Midbrain (tissue), 1 donor: ENCODE data around the gene HSF2BP.
"Not testable (repeated sequence)": the region's sequence is repeated elsewhere in the genome, so short reads cannot be mapped to it uniquely, and the experiment has no call there.

Experiments used
- DNase-seq: peaks from one replicate; lab custom pipeline; 2025; lab: John Stamatoyannopoulos, UW

The HSF2BP gene

DNA sequence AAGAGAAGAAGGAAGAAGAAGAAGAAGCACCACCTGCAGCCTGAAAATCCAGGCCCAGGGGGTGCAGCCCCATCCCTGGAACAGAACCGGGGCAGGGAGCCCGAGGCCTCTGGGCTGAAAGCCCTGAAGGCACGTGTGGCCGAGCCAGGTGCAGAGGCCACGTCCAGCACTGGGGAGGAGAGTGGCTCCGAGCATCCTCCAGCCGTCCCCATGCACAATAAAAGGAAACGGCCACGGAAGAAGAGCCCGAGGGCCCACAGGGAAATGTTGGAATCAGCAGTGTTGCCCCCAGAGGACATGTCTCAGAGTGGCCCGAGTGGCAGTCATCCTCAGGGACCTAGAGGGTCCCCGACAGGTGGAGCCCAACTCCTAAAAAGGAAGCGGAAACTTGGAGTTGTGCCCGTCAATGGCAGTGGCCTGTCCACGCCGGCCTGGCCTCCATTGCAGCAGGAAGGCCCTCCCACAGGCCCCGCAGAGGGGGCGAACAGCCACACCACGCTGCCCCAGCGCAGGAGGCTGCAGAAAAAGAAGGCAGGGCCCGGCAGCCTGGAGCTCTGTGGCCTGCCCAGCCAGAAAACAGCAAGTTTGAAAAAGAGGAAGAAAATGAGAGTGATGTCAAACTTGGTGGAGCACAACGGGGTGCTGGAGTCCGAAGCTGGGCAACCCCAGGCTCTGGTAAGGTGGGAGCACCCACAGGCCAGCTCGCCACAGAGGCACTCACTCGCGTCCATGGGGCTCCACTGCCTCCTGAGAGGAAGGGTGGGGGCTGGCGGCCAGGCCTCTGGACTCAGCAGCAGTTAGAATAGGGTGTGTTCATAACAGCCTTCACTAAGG is 28.5 kb upstream of the HSF2BP start:
- no peak for DNase-seq

DNA sequence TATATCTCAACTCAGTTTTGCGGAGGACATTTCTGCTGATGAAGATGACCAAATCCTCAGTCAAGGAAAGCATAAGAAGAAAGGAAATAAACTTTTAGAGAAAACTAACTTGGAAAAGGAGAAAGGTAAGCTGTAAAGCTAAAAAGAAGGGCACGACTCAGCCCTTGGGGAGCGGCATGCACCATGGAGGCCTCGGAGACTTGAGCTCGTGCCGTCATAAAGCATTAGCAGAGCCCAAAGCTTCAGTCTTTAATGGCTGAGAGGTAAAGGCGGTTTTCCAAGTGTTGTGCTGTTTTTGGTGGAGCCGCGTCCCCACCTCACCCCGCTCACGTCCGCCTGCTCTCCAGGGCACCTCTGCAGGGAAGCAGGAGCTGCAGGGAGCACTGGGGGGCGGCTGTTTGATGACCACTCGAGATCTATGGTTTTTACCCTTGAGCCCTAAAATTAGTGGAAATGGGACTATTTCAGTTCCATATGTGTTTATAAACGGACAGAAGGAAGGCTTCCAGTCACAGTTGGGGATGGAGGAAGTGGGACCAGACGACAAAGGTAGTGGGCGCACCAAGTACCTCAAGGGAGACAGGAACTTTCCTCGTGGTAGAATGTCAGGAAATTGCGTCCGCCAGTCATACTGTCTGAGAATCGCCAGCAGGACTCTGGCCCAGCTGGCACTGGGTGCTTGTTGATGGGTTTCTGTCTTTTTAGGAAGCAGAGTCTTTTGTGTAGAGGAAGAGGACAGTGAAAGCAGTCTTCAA is 27.7 kb upstream of the HSF2BP start:
- DNase-seq = no peak

DNA sequence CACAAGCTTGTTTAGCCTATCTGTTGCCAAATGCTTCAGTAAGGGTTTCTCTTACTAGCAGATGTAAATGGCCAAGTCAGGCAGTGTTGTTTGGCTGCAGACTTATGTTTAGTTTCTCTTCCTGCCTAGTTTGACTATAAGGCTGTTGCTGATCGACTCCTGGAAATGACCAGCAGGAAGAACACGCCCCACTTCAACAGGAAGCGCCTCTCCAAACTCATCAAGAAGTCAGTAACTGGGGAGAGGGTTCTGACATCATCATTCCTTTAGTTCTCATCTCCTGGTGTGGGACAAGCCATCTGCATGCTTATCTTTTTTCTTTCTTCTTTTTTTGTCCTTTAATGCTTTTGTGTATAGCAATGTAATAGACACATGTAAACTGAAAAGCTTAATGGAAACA is 25.1 kb upstream of the HSF2BP start:
- DNase-seq = no peak

DNA sequence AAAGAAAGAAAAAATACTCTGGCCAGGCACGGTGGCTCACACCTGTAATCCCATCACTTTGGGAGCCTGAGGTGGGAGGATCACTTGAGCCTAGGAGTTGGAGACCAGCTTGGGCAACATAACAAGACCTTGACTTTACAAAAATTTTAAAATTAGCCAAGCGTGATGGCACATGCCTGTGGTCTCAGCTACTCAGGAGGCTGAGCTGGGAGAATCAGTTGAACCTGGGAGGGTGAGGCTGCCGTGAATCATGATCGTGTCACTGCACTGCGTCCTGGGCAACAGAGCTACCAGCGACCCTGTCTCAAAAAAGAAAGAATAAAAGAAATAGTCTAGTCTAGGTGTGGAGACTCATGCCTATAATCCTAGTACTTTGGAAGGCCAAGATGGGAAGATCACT is 22.4 kb upstream of the HSF2BP start:
- DNase-seq = no peak

DNA sequence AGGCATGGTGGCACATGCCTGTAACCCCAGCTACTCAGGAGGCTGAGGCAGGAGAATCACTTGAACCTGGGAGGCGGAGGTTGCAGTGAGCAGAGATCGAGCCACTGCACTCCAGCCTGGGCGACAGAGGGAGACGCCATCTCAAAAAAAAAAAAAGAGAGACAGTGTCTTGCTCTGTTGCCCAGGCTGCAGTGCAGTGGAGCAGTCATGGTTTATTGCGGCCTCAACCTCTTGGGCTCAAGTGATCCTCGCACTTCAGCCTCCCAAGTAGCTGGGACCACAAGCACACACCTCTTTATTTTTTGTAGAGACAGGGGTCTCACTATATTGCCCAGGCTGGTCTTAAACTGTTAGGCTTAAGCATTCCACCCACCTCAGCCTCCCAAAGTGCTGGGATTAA is 21.1 kb upstream of the HSF2BP start:
- not testable (repeated sequence) for DNase-seq

DNA sequence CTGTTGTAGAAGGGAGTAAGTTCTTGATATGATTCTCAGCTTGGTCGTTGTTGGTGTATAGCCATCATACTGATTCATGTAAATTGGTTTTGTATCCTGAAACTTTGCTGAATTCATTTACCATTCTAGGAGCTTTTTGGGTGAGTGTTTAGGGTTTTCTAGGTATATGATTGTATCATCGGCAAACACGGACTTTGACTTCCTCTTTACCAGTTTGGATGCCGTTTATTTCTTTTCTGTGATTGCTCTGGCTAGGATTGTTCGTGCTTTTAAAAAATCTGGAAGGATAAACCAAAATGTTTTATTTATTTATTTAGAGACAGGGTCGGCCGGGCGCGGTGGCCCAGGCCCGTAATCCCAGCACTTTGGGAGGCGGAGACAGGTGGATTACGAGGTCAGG is 20.7 kb upstream of the HSF2BP start:
- no peak for DNase-seq

DNA sequence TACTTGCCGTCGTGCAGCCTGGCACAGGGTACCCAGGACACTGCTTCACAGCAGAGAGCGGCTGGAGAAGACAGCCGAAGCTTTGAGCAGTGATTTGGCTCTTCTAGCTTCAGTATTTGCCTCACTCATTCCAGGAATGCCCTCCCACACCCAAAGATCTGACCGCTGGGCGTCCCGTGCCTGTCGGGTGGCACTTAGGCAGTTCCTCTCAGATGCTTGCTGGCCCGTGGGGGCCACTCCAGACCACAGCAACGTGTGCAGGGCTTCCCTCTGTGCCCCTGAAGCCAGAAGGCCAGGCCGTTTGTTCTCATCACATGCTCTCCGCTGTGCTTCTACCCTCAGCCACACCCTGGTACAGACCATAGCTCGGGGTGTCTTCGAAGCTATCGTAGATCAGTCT is 17.1 kb upstream of the HSF2BP start:
- no peak for DNase-seq

DNA sequence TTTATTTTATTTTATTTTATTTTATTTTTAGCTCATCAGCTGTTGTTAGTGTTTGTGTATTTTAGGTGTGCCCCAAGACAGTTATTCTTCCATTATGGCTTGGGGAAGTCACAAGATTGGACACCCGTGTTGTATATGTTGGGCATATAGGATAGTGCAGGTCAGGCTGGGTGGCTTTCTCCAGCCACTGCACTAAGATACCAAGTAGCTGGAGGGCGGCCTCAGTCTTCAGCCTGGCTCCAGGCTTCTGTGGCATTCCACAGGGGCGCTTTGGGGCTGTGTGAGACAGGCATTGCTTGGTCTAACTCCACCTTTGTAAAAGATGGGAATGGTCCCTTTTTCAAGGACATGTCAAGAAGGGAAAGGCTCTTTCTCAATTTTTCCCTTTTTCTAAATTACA is 16.6 kb upstream of the HSF2BP start:
- no peak for DNase-seq

DNA sequence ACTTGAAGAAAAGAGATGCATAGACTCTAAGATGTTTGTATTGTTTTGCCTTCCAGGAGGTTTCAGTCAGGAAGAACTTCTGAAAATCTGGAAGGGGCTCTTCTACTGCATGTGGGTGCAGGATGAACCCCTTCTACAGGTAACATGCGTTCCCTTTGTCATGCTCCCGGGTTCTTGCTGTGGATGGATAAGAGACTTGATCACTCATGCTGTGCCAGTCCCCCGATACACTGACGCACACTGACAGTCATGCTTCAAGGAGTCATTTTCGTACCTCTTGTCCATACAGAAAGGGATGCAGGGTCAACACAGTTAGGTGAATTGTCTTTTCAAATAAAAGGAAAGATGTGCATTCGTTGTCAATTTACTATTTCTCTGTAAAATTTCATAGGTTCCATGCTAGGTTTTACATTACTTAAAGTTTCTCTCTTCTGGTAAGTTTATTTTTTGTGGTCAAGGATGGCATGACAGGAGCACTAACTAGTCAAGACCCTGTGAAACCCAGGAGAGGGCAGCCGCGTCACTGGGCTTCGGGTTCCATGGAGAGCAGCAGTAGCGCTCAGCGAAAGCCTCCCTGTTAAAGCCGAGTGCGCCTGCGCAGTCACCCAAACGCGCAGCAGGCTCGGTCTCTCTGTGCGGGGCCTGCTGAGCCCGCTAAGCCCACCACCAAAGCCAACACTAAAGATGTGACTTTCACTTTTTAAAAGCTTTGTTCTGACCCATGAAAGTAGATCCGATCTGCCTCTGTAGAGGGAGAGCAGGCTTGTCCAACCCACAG is 10.7 kb upstream of the HSF2BP start:
- no peak for DNase-seq

DNA sequence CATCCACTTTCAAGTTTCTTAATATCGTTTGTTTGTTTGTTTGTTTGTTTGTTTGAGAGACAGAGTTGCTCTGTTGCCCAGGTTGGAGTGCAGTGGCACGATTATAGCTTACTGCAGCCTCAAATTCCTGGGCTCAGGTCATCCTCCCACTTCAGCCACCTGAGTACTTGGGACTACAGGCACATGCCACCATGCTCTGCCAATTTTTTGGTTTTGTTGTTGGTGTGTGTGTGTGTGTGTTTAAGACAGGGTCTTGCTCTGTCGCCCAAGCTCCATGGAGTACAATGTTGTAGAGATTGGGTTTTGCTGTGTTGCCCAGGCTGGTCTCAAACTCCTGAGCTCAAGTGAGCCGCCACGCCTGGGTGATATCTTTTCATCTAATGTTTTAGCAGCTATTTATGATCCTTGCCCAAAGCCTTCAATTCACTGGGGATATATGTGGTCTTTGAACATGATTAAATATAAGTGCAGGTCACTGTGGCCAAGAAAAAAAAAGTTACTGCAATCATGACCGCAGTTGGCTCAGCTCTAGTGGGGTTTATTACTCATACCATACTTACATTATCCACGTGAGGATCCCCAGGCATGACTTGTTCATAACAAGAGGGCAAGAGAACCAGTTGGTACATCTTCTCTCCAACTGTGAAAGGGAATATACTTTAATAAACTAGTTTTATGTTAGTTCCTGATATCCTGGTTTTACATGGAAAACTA is 8.1 kb upstream of the HSF2BP start:
- no peak for DNase-seq

DNA sequence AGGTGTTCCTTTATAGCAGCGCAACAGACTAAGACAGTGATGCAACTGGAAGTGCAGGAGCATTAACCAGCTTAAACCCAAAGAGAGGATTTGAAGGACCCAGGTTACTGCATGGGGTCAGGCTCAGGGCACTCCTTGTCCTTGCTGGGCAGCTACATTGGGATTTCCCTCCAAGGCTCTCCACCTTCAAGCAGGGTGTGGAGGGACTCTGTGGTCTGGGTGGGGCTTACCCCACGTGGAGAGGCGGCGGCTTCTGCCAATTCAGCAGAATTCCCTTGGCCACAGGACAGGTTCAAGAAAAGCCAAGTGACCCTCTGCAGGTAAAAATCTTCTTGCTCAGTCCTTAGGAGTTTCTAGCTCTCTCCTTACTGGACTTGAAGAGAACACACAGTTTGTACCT is 6.6 kb upstream of the HSF2BP start:
- no peak for DNase-seq

DNA sequence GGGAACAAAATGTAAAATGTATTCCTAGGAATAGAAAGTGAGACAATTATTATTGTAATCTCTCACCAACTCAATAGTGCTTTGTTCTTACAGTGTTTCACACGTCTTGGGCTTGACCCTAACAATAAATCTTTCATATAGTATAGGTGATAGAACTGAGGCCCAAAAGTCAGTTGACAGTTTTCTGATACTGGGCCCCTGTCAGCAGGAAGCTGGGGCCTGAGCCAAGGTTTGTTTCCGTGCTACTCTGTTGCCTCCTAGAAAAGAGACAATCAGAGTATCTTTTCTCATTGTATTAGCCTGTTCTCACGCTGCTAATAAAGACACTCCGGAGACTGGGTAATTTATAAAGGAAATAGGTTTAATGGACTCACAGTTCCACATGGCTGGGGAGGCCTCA is 5.1 kb upstream of the HSF2BP start:
- DNase-seq = no peak

DNA sequence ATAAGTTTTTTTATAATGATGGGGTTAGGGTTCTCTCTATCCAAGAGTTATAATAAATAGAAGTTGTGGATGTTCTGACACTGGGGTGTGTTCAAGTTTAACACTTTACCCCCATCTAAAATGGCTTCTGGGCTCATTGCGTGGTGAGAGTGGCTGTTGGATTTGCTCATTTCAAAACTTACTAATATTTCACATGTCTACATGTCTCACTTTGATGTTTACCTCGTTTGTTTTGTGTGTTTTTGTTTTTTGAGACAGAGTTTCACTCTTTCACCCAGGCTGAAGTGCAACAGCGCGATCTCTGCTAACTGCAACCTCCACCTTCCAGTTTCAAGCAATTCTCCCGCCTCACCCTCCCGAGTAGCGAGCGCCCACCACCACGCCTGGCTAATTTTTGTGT is 3.7 kb upstream of the HSF2BP start:
- no peak for DNase-seq

DNA sequence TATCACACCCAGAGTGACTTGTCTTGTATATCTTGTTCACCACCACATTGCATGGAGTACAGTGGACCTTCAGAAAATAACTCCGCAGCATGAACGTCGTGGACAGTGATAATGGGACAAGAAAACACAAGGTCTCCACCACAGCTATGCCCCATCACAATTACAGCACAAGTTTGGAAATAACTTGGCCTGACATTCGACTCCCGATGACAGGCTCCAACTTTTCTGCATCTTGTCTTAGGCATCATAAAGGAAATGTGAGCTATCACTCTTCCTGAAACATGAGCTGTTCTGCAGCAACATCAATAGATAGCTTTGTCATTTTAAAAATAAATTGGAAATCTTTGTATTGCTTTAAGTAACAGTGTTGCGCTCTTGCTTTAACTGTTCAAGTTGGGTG is 3.0 kb upstream of the HSF2BP start:
- DNase-seq = no peak

DNA sequence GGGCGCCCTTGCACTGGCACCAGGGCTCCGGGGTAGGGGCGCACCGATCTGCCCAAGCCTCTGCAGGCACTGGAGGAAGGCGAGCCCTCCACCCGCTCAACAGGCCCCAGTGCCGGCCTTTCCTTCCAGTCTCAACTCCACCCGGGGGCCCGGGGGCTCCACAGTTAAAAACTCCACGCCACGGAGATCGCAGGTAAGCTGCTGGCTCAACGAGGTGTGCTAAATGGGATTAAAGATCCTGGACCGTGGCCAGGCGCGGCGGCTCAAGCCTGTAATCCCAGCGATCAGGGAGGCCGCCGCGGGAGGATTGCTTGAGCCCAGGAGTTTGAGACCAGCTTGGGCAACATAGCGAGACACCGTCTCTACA is 536 bp downstream of the HSF2BP start:
- no peak for DNase-seq

DNA sequence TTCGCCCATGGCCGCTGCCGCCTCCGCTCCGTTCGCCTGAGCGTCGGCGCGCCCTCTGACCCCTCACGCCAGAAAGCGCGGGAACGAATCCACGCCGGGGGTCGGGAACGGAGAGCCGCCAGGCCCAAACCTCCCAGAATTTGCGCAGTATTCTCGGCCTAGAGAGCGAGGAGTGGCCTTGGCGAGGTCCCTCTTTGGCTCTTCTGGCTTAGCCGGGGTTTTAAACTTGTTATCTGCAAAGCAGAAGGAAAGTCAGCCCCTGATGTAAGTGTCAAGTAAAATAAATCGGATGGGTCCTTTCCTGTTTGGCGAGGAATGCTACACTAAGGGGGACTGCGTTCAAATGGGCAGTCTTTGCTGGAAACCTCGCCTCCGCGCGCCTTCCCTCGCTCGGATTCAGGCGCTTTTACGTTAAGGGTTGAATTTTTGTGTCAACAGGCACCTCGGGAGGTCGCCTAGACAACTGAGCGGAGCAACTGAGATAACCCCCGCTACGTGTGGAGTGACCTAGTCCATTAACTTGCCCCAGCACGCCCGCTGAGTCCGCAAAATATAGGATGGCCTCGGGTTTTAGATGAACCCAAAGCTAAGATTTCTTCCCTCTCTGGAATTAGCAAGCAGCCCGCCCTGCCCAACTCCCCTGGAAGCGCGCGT is 1.1 kb downstream of the HSF2BP start:
- no peak for DNase-seq

DNA sequence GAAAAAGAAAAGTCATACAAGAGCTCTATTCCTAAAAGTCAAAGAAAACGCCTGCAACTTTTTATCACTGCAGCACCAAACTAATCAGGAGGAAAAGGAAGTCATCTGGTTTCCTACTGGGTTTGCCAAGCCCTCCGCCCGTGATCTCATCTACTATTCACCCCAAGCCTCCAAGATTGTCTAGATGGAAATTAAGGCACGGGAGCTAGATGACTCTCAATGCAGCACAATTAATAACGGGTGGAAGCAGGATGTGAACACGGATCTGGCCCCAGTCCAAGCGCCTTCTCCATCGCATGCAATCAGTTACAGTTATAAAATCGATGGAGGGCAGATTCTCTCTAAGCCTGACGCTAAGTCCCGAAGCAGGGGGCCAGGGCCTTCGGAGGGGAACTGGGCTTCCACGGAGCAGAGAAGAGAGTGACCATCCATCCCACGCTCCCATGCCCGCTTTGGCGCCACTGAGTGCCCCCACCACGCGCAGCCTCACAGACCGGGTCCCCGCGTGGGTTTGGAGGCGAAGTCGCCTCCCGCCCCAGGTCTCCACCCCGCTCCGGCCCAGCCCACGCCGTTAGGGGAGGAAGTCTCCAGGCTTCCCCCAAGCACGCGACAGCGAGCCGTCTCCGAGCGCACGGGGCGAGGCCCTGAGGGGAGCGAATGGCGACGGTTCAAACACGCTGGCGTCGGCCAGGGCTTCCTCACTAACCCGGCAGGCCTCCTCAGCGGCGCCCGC is 1.8 kb downstream of the HSF2BP start:
- DNase-seq = no peak

DNA sequence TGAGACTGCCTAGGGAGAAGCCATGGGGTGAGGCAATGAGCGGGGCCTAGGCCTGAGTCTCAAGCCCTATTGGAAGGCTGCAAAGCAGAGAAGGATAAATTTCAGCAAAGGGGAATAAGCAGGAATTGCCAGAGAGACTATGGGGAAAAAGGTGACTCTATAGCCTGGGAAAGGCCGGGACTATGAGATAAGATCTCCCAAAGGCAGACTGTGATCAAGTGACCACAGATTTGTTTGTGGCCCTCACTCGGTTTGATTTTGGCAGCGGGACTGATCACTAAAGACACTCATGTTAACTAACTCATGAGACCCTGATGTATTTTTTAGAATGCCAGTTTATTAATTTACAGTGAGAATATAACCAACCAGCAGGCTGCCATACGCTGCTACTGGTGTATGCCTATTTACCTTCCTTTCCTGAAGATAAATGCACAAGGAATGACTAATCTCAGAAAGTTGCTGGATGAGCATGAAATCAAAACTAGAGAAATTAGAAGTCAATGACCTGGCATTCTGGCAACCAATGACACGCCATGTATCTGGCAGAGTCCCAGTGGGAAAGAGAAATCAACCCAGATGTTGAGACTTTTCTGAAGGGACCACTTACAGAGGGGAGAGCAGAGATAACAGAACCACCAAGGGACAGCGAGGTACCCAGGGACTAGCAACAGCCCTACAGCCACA is 4.3 kb downstream of the HSF2BP start:
- DNase-seq = no peak

DNA sequence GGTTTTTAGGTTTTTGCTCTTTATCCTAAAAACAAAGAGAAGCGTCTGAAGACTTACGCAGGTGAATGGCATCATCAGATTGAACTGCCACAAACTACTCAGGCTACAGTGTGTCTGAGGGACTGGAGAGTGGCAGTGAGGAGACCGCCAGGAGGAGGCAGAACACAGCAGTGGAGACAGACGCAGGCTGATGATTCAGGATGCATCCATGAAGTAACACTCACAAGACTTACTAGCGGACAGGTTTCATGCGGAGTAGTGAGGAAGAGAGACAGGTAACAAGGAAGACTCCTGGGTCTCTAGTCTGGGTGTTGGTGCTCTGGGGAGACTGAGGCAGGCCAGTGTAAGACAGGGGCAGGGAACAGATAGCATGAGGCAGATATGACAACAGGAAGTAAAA is 5.7 kb downstream of the HSF2BP start:
- DNase-seq = no peak

DNA sequence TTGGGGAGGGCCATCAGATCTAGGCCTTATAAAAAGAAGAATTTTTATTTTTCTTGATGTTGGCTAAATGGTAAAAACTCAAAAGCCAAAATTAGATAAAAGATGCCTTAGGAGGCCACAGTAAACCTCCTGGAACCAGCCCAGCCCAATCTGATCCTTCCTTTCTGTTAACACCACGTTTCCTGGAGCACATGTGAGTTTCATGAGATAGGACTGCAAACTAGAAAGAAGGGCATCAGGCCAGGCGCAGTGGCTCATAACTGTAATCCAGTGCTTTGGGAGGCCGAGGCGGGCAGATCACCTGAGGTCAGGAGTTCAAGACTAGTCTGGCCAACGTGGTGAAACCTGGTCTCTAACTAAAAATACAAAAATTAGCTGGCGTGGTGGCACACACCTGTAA is 6.7 kb downstream of the HSF2BP start:
- DNase-seq = no peak
